ENCODE measurements around the gene MFAP4.

Gene MFAP4, protein sequence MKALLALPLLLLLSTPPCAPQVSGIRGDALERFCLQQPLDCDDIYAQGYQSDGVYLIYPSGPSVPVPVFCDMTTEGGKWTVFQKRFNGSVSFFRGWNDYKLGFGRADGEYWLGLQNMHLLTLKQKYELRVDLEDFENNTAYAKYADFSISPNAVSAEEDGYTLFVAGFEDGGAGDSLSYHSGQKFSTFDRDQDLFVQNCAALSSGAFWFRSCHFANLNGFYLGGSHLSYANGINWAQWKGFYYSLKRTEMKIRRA

DNA sequence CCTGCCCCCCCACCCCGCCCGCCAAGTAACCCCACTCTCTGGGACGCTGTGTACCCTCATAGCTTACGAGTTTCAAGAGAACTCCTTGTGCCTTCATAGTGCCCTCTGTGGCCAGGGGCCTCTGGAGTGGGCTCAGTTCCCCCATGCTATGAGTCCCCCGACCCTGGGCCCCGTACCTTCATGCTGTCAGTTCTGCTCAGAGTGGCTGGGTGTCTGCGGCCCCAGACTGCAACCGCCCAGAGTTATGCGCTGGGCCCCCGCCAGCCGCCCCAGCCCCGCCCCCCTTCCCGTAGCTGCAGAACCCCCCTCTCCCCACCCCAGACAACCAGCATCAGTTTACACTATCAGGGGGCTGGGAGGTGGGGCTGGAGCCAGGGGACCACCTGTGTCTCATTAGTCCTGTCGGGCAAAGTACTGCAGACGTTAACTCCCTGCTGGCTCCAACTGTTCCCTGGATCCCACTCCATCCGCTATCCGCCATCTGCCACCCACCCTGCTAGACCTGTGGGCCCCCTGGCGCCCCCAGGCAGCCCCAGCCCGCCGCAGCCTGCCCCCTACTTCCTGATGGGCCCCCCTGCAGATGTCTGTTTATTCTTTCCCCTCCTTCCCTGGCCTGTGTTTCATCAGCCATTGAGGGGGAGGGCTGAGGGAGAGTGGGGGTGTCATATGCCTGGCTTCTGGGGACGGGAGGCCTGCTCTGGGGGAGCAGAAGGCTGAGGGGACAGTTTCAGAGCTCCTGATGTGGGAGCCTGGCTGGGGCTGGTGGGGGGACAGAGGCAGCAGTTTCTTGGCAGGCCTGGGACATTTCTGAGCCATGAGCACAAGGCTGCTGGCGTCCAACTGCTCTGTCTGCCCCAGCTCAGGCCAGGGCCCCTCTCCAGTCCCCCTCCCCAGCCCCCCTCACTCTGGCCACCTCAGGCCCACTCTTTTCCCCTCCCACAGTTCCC, at the start of gene MFAP4:
Gene MFAP4, minus strand, starts transcription at position 217 of the 947 bp plus-strand sequence. Its CDS starts 35 bp downstream, at position 182.
- DNase-seq (ENCODE audit: low spot score), result no peak

DNA sequence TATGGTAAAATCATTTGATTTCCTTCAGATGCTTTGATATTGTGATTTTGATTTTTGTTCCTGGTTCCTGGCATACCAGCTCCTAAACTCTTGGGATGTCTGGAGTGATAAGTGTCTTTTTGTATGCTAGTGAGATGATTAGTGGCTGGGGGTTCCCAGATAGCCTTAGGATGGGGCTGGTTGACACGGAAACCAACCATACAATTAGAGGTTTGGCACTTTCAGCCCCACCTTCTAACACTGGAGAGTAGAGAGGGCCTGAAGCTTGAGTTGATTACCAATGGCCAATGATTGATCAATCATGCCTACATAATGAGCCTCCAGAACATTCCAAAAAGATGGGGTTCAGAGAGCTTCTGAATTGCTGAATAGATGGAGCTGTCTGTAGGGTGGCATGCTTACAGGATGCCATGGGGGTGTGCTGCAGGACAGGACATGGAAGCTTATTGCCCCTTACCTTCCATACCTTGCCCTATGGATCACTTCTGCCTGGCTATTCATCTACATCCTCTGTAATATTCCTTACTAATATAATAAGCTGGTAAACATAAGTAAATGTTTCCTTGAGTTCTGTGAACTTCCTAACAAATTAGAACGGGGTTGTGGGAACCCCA, 46.8 kb upstream of the MFAP4 start:
- DNase-seq (ENCODE audit: low spot score), result no peak

DNA sequence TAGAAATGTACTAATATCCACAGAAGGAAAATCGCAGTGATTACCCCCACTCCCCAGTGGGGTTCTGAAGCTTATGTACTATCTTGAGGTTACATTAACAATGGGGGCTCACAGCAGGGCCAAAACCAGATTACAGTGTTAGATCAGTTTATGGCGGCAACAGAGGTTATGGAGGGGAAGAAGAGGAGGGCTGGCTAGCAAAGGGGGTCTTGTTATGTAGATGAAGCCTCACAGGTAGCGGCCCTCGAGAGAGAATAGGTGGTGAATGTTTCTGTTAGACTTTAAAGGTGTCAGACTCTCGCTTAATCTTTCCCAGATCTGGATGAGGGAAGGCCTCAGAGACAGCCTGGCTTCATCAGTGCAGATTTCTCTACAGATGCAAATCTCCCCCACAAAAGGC, 46.3 kb upstream of the MFAP4 start:
- DNase-seq (ENCODE audit: low spot score), result no peak

GRCh38 chr17:19431691-19432090, 44.7 kb upstream of the MFAP4 start:
- DNase-seq (ENCODE audit: low spot score), result no peak

GRCh38 chr17:19426631-19427030, 39.6 kb upstream of the MFAP4 start:
- no peak for DNase-seq (ENCODE audit: low spot score)

DNA sequence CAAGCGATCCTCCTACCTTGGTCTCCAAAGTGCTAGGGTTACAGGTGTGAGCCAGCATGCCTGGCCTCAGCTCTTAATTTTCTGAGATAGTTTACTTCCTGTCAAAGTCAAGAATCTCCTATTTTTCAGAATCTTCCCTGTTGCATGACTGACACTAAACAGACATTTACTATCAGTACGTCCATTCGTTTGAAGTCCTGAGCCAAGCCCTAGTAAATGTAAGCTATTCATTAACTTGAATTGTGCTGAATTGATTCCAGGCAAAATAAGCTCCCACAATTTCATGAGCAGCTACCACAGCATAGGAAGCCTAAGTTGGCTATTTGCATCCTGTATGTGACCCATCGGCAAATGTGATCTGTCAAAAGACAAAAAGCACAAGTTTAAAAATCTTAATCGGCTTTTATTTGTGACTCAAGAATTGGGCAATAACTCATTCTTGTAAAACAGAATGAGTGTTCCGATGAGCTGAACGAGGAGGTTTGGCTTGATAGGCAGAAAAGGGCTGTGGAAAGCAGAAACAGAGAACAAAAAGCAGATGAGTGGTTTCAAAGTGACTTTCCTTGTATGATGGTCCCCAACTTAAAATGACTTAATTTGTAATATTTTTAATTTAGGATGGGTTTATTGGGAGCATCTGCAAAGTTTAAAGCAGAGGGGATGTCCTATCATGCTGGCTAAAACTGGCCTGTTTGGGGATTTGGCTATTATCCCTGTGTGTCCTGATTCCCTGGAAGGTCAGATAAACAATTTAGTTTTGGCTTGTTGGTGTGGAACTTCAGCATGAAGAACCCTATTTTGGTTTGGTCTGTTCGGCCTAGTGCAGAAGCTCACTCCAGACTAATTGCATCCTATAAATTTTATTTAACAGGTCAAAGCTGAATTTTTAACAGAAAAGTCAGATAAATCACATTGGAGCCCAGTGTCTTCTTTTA, 38.2 kb upstream of the MFAP4 start:
- no peak for DNase-seq (ENCODE audit: low spot score)

DNA sequence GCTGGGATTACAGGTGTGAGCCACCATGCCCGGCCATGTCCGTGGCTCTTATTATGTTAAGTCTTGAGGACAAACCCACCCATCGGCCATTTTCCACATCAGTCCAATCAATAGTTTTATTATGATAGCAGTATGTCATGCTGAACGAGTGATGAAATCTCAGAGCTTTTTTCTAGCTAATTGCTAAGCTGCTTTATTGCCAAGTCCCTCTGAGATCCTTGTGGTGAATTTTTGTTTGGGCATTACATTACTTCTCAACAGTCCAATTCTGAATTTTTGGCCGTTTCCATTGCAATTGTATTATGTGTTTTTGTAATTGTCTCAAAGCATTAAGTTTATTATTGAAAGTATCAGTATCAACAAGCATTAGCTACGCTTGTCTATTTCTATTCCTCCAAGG, 34.9 kb upstream of the MFAP4 start:
- no peak for DNase-seq (ENCODE audit: low spot score)

GRCh38 chr17:19421219-19421618, 34.2 kb upstream of the MFAP4 start:
- DNase-seq (ENCODE audit: low spot score), result no peak

DNA sequence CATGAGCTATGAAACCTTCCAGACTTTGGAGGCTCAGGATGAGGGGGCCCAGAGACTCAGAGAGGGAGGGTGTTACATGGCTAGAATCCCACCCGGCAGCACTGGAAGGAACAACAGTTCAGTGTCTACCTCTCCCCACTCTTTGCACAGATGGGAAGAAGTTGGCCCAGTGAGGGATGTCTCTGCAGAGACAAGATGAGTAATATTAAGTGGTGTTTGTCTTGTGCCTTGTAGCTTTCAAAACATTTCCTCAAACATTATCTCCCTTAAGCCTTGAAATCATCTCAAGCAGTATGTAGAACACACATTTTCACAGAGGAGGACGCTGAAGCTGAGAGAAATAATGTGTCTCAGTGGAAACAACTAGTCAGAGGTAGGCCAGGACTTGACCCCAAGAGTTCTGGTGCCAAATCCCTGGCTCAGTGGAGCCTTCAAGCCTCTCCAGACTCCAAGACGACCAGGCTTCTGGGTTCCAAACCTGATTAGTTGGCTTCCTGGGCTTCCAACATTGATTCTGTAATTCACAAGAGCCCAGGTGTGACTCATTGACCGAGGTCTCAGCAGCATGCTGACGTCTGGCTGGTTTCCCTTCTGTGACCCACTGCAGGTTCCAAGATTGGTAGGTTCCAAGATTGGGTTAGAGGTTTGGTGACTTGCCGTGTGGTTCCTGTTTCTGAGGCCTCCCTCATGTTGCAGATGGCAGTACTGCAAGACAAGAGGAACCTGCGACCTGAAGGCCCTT, 31.4 kb upstream of the MFAP4 start:
- no peak for DNase-seq (ENCODE audit: low spot score)

GRCh38 chr17:19417611-19418010, 30.6 kb upstream of the MFAP4 start:
- DNase-seq (ENCODE audit: low spot score), result no peak

GRCh38 chr17:19415806-19416775, 29.1 kb upstream of the MFAP4 start:
- DNase-seq (ENCODE audit: low spot score), result no peak

GRCh38 chr17:19415311-19415710, 28.3 kb upstream of the MFAP4 start:
- DNase-seq (ENCODE audit: low spot score), result no peak

GRCh38 chr17:19414396-19415280, 27.6 kb upstream of the MFAP4 start:
- DNase-seq (ENCODE audit: low spot score), result no peak

DNA sequence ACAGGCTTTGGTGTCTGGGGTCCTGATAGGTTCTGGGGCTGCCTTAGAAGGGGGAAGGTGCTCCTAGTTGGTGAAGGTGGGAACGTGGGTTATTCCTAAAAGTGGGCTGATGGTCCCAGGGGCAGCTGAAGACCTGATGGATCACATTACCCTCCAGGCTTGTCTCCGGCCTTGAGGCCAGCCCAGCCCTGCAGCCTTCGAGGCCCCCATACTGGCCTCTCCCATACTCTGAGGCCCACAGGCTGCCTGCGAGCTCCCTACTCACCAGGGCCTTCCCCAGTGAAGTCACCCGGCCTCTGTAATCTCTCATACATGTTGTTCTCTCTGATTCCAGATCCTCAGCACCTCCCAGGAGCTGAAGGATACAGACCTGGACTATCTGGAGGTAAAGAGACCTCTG, 26.8 kb upstream of the MFAP4 start:
- no peak for DNase-seq (ENCODE audit: low spot score)

GRCh38 chr17:19412984-19413383, 26.0 kb upstream of the MFAP4 start:
- no peak for DNase-seq (ENCODE audit: low spot score)

DNA sequence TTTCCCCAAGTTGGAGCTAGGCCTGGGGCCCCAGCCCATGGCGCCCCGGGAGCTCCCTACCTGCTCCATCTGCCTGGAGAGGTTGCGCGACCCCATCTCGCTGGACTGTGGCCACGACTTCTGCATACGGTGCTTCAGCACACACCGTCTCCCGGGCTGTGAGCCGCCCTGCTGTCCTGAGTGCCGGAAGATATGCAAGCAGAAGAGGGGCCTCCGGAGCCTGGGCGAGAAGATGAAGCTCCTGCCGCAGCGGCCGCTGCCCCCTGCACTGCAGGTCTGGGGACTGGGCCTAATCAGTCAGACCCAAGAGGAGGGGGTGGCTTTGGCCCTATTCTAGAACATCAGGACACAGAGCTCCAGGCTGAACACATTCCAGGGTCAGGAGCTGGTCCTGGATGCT, 25.5 kb upstream of the MFAP4 start:
- DNase-seq (ENCODE audit: low spot score), result no peak

DNA sequence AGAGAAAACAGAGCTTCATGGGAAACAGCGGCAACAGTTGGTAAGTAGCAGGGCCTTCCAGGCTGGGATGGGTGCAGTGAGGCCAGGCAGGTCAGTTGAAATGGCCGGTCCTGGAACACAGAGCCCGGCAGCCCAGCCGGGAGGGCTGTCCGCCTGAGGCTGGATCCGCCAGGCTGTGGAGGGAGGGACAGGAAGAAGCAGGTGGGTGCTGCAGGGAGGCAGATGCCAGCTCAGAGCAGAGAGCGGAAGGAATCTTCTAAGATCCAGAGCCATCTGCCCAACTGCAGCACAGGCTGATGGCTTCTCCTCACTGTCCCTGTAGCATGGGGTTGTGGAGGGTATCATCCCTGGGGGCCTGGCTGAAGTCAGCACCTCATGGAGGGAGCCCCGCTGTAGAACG, 24.6 kb upstream of the MFAP4 start:
- DNase-seq (ENCODE audit: low spot score), result no peak

DNA sequence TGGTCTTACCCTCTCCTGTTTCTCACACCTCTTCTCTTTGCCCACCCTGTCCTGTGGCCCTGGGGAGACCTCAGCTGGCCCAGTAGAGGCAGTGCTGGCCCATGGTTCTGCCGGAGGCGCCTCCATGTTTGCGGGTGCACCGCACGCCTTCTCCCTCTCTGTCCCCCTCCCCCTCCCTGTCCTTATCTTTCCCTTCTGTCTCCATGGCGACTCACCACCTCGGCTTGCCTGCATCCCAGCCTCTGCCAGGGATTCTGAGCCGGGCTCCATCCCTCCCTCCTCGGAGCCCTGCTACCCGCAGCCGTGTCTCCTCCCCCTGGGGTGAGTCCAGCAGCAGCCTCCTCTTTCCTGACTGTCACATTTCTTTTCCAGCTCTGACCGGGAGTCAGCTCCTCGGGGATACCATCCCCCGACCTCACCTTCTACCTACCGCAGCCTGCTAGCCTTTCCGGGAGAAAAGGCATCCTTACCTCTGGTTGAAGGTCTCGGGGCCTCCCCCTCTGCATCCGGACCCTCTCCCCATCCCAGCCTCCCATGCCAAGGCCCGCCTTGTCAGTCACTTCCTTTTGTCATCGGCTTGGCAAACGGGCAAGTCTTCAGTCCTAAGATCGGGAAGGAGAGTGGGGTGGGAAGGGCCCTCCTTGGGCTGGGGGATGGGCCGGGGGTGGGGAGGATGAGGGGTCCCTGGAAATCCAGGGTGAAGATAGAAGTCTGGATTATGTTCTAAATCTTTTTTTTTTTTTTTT, 24.1 kb upstream of the MFAP4 start, which contains the start of gene RNF112:
Gene RNF112, plus strand, starts transcription at position 358 of the 746 bp plus-strand sequence. Its CDS starts 177 bp downstream, at position 535.
- no peak for DNase-seq (ENCODE audit: low spot score)

All from hematopoietic multipotent progenitor cell treated with erythropoietin and hydrocortisone succinate and interleukin-3 and kit ligand, for 17 days (in vitro differentiated cells).